Stimulated activated naive CD8-positive, alpha-beta T cell treated with anti-CD3 and anti-CD28 coated beads, Interleukin-15, Interleukin-2, amounts not matched to agents 100 U/mL and 50 U/mL, for 24 hours (primary cell): ENCODE measurements around the gene SCYL1.
"Not testable (repeated sequence)": the region's sequence is repeated elsewhere in the genome, so short reads cannot be mapped to it uniquely, and the experiment has no call there.

Experiments used
- ATAC-seq: fragments of 150-1000 bp; cut with Tn5 transposase; one replicate; pipeline ENCODE4 v1.10.0; 2021
- DNase-seq: peaks from one replicate; pipeline ENCODE4 v3.0.0; 2021

Gene SCYL1

DNA sequence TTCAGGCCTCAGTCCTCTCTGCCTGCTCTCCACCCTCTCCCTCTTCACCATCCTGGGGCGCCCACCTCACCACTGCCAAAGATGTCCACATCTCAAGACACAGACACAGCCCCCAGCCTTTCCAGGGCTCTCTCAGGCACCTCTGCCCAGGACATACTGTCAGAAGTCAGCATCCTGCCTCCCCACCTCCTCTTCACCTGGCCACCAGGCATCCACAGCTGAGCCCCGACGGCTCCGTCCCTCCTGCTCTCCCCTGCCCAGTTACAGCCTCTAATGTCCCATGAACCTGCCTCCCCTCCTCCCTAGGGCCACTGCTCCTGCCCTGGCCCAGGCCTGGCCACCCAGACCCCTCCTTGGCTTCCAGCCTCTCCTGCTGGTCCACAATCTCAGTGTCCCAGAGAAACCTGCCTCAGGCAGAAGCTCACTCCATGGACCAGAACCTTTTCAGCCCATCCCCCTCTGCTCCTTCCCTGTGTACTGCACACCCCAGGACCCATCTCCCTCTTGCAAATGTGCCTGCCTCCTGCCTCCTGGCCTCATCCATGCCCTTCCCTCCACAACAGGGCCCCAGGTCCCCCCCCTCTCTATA is 30.1 kb downstream of the SCYL1 start:
- ATAC-seq (no peak), DNase-seq (no peak)

DNA sequence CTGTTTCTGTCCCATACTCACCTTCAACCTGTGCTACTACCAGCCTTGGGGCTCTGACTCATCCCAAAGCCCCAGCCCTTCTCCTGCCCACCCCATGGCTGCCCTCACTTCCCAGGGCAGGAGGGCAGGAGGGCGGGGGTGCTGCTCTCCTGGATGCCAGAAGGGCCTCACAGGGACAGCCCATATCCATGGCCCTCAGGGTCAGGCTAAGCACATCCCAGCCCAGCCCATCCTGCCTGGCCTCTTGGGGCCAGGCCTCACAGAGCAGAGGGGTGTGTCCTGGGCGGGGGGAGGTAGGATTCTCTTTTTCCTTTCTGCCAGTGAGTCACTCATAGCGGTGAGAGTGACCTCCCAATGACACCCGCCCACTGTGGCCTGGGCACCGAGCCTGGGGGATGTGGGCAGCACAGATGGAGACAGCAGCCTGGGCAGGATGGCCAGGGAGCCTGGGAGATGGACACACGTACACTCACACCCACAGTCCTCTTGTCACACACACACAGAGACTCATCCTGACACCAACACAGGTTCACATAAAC is 30.9 kb downstream of the SCYL1 start:
- DNase-seq (peak; percentile 57), ATAC-seq (peak; percentile 15)

DNA sequence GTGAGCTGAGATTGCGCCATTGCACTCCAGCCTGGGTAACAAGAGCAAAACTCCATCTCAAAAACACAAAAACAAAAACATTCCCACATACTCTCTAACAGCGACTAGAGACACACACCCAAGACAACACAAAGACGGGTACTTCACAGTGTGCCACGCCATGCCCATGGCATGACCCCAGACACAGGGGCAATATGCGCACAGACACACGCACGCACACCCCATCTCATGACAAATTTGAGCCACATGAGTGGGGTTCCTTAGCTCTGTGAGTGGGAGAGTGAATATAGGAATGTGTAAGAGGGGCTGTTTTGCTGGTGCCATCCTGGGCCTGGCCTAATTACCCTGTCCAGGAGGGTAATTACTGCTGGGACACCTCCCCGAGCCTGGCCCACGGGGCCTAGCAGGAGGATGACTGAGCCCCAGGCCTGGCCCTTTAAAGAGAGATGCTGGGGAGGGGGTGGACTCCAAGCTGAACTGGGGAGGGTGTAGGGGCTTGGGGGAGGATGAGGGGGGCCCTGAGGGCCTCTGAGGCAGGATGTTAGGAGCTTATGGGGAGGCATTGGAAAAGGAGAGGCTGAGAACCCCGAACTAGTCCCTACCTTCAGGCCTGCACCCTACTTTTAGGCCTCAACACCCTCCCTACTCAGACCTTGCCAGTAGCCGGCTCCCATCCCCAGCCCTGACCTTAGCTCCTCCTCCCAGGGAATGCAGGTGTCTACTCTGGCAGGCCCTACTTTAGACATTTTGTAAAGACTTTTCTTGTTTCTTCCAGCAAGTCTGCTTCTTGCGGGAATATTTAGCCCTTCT is 31.8 kb downstream of the SCYL1 start:
- DNase-seq: no peak
- no peak for ATAC-seq

DNA sequence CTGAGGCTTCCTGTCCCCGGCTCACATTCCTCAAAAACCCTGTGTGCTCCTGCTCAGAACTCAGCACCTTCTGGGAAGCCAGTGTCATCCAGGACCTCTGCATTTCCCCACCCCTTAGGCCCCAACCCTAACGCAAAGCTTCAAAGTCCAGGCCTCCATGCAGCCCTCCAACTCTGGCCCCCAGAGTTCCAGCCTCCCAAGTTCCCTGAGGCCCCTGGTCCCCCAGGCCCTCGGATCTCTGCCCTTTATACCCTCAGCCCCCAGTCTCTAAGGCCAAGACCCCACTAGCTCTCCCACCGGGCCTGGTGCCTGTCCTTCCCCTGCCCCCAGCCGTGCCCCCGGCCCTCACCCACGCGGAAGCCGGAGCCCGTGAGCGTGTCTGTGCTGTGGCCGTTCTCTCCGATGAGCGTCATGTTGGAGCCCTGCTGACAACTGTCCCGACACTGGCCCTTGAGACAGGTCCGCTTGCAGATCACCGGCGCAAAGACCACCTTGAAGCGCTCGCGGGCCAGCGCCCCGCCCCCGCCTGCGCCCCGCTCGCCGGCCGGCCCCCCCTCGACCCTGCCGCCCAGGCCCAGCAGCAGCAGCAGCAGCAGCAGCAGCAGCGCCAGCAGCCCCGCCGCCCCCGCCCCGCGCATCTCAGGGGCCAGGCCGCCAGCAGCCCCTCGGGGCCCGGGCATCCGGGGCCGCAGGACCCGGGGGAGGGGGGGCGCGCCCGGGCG is 32.6 kb downstream of the SCYL1 start:
- no peak for DNase-seq
- no peak for ATAC-seq

DNA sequence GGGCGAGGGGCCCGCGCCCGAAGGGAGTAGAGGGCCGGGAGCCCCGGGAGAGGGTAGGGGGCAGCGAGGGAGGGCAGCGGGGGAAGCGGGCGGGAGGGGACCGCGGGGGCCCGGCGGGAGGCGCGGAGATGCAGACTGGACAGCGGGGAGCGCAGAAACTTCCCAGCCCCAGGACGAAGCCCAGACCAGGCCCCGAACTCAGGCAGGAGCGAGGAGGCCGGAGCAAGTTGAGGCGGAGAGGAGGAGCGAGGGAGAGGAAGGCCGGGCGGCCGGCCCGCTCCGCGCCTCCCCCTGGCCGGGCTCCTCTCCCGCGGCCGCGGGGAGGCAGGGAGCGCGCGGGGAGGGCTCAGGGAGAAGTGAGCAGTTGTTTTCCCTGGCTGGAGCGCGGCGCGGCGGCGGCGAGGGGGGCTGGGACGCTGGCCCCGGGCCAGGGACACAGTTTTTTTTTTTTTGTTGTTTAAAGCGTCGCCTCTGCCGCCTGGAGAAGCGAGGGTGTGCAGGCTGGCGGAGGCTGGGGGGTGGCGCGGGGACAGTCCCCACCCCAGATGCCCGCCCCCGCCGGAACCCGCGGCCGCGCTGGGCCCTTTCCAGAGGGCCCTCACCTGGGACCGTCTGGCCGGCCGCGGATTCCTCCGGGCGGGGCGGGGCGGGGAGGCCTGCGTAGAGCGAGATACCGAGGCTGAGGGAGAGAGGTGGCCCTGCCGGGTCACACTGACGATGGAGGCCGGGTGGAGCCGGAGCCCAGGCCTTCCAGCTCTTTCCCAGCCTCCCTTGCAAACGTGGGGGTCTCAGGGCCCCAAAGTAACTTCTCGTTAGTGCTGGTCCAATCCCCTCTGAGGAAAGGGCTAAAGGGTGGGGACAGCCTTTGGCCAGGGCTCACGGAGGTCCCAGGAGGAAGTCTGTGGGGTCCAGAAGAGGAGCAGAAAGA is 33.4 kb downstream of the SCYL1 start, which contains the start of gene LTBP3:
Gene LTBP3, minus strand, starts transcription at position 358 of the 928 bp plus-strand sequence. CDS start 400 bp downstream, outside the sequence.
- peak; percentile 65 for DNase-seq
- peak; percentile 30 for ATAC-seq

DNA sequence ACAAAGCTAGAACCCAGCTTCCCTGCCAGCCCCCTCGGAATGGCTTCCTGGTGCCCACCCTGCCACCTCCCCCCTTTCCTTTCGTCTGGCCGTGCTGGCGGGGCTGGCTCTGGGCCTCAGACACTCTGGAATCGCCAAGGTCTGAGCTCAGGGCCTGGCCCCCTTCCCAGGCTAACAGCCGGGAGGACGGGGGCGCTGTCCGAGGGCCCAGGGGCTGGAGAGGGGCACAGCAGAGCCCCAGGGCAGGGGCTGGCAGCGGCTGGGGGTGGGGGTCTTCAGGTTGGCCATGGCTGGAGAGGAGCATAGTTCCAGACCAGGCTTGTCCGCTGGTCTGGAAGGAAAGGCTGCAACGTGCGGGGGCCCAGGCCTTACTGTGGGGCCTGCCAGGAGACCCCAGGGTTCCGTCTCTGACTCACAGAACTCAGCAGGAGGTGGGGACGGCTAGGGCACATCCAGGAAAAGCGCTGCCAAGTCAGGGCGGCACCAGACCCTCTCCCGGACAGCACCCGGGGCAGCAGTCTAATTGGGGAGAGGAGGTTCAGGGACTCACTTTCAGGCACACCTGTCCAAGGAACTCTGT is 34.1 kb downstream of the SCYL1 start:
- no peak for ATAC-seq

DNA sequence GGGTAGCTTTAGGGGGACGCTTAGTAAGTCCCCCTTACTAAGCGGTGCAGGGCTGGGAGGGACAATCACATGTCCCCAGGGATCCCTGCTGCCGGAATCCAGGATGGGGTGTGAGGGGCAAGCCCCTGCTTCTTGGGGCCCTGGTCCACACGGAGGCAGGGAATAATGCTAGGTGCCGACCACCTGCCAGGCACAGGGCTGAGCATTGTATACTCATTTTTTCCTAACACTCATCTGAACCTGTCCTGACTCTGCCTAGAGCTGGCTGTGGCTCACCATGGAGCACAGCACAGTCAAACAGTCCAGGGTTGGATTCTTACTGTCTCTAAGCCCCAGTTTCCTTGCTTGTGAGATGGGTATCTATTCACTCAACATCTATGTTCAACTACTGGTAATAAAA is 34.7 kb downstream of the SCYL1 start:
- ATAC-seq (peak; percentile 77), DNase-seq (no peak)

More for the DNA sequence above, 34.1 kb downstream of the SCYL1 start:
- DNase-seq: no peak

DNA sequence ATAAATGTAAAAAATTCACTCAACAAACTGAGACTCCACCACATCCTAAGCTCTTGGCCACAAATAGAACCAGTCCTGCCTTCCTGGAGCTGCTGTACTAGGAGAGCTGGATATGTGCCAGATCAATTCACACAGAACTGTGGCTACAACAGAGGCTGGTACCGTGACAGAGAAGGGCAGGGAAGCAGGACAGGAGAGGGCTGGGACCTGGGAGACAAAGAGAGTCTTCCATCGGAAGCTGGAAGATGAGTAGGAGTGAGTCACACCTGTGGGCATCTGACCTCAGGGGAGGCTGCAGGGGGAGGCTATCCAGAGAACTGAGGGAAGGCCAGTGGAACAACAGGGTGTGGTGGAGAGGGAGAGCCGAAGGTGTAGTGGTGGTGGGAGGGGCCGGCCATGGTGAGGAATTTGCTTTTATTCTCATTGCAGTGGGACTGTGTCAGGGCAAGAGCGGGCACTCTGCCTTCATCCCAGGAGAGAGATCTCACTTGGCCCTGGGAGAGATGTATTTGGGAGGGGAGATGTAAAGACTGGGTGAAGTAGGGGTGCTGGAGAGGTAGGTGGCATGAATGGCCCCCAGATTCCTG is 35.2 kb downstream of the SCYL1 start:
- no peak for DNase-seq
- peak; percentile 5 for ATAC-seq

DNA sequence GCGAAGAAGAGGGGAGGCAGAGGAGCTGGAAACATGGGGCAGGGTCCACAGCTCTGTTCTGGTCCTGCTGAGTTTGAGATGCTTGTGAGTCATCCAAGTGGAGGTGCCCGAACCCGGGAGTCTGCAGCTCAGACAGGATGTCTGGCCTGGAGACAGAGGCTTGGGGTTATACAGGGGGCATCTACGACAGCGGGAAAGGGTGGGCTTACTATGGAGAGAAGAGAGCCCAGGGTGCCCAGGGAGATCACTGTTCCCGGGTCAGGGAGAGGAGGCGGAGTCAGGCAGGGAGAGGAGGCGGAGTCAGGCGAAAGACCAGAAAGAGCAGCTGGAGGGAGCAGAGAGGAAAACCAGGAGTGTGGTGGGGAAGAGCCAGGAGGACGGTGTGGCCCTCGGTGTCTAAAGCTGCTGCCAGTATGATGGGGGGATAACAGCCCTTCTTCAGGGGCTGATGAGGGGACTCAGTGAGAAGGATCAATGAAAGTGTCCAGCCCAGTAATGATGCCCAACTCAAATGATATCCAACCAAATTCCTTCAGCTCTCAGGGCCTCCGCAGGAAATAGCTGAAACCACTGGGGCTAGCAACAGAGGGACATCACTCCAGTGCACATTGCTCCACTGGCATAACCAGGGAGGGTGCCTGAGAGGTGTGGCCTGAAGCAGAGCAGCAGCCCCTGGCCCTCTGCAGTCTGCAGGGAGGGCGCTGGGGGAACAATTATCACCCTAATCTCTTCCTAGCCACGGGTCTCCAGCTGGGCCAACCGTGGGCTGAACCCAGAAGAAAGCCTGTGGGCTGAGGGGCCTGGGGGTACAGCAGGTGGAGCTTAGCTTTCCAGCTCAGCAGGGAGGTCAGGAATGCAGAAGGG is 35.9 kb downstream of the SCYL1 start:
- DNase-seq (no peak), ATAC-seq (no peak)

DNA sequence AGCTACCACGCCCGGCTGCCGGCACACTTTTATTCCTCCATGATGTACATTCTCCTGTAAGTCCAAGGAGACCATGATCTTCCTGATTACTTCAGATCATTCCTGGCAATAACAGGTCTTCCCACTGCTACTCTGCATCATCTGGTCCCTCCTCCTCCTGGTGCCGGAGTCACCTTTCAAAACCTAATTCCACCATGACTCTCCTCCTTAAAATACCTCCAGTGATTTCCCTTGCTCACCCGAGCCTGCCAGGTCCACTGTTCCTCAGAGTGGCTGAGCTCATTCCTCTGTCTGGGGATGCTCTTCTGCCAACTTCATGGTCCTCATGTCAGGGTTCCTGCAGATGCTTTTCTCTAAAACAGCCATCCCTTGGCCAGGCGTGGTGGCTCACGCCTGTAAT is 37.1 kb downstream of the SCYL1 start:
- no peak for ATAC-seq
- no peak for DNase-seq

DNA sequence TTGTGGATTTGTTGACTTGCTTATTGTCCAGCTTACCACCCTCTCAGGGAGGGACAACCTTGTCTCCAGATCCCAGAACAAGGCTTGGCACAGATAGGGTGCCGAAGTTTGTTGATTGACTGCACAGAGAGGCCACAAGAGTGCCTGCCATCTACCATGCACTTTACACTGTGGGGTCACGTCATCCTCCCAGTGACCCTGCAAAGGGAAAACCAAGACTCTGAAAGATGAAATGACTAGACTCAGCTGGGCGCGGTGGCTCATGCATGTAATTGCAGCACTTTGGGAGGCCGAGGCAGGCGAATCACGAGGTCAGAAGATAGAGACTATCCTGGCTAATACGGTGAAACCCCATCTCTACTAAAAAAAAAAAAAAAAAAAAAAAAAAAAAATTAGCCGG is 37.9 kb downstream of the SCYL1 start:
- ATAC-seq (no peak), DNase-seq (peak; percentile 26)

DNA sequence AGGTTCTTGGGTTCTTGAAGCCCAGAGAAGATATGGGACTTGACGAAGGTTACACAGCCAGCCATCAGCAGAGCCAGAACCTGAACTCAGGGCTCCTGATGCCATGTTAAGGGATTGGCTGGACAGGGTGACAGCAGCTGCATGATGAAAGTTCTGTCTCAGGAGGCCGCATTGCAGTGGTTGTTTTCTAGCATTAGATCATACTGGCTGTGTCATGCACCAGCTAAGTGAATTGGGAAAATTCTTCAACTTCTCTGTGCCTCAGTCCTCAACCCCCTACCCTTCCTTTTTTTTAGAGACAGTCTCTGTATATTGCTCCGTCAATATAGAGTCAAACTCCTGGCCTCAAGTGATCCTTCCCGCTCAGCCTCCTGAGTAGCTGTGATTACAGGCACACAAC is 38.7 kb downstream of the SCYL1 start:
- ATAC-seq: no peak
- DNase-seq: no peak

DNA sequence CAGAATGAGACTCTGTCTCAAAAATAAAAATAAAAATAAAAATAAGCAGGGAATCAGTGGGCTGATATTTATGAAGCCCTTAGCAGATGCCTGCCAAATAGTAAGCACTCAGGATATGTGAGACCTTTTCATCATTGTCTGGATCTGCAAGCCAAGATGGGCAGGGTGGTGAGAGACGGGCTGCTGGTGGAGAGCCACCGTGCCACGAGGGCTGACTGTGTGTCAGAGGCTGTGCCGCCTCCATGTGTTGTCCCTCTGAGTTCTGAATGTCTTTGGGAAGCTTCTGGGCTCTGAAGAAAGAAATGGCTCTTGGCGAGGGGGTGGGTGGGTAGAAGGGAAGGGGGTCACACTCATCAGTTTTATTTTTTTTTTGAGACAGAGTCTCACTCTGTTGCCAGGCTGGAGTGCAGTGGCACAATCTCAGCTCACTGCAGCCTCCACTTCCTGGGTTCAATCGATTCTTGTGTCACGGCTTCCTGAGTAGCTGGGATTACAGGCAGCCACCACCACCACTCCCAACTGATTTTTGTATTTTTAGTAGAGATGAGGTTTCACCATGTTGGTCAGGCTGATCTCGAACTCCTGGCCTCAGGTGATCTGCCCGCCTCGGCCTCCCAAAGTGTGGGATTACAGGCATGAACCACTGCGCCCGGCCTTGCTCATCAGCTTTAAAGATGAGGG is 40.1 kb downstream of the SCYL1 start:
- not testable (repeated sequence) for ATAC-seq, DNase-seq

DNA sequence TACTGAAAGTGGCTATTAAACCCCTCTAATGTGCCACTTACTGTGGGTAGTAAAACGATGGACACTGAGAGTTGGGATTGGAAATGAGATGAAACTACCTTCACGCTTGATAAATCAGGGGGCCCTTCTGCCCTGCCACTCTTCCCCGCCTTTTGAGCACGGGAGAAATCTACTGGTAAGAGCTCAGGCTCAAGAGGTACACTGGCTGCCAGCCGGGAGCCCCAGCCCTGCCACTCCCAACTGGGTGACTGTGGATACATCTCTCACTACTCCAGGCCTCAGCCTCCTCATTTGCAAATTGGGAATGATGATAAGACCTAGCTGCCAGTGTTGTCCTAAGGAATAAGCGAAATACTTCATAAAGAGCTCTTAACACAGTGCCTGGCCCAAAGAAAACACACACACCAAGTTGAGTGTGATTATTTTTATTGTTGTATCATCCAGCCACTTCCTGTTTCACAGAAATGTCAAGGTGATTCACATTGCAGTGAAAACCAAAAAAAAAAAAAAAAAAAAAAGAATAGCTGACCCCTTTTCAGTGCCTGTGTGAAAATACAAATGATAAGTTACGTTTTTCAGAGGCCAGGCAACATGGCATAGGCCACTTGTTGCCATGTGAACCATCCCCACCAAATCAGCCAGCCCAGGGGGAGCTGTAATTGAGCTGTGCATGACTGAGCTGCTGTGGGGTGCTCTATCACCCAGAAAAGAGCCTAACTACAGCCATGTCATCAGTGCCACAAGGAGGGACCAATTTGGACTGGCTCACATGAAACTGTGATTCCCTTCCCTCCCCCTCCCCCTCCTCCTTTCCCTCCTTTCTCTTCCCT is 41.0 kb downstream of the SCYL1 start:
- DNase-seq (no peak), ATAC-seq (peak; percentile 5)

DNA sequence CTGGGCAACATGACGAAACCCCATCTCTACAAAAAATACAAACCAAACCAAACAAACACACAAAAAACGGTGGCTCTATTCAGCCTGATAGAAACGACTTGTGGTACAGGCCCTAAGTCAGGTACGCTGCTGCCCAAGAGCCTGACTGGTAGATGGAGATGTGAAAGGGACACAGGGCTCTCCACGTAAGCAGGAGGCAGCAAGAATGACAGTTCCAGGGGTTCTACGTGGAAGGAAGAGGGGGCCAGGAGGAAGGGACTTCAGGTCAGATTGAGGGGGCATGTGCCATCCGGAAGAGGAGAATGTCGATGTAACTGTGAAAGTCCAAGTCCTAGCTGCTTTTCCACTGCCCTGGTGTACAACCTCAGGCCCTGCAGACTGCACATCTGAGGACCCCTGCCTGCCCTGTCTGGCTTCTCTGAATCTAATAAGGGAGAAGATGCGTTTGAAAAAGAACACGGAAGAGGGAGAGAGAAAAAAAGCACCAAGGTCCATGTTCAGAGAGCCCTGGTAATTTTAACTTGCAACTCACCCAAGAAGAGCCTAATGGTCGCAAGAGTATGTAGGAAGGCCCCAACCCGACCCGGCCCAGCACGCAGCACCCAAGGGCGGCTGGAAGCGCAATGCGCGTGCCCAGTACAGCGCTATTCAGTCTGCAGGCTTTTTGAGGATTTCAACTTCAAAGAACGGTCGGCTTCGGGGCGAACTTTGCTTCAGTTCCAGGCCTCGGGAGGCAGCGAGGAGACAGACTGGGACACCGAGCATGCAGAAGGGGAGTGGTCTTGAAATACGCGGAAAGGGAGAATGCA is 44.5 kb downstream of the SCYL1 start:
- peak; percentile 8 for ATAC-seq
- no peak for DNase-seq

DNA sequence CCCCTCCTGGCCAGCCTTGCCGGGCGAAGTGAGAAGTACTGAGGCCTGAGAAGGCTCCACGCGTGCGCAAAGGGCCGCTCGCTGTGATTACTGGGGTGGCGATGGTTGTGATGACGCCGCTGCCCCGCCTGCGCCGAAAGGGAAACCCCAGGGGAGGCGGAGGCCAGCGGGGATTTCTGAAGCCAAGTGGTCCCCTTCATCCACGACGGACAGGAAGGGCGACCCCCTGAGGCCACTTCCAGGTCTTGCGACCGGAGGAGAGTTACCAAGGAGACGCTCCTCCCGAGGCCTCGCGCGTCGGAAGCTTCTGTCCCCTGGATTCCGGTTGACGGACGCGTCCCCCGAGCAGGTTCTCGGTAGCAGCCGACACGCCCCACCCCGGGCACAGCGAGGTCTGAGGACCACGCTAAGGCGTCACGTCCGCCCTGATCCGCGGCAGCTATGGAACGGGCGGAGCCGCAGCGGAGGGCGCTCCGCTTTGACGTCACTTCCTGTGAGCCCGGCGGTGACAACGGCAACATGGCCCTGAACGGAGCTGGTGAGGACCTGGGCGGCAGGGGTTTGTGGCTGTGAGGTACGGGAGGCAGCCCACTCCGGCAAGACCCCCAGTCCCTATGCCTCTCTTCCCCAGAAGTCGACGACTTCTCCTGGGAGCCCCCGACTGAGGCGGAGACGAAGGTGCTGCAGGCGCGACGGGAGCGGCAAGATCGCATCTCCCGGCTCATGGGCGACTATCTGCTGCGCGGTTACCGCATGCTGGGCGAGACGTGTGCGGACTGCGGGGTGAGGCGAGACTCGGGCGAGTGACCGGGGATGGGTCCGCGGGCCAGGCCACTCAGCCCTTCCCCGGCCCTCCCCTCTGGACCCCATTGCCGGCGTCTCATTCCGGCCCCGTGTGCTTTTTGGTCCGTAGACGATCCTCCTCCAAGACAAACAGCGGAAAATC is 45.4 kb downstream of the SCYL1 start, which contains the start of gene ZNRD2:
Gene ZNRD2, plus strand, starts transcription at position 505 of the 946 bp plus-strand sequence. Its CDS starts 15 bp downstream, at position 520.
- DNase-seq: peak; percentile 99
- peak; percentile 84 for ATAC-seq
